Adipocyte (in vitro differentiated cells): Measurements from ENCODE around the gene BUB1B.
A peak's percentile ranks its signal among the peaks of the same experiment; 100 is the strongest.

Experiments
- DNase-seq: peaks from one replicate; pipeline ENCODE4 v3.0.0-alpha.2; 2015; ENCODE audit warnings: low read depth
- H3K27me3 ChIP-seq: replicated peaks from 2 replicates; pipeline ENCODE4 v1.7.0; 2013; ENCODE audit warnings: mild to moderate bottlenecking, low read length, moderate library complexity; ENCODE audit not compliant: control insufficient read depth, insufficient read depth
- H3K36me3 ChIP-seq: 2 replicates; pipeline ENCODE4 v1.7.0; 2013; ENCODE audit warnings: low read length, mild to moderate bottlenecking, moderate library complexity; ENCODE audit not compliant: control insufficient read depth, insufficient read depth, severe bottlenecking
- H3K4me1 ChIP-seq: 2 replicates; pipeline ENCODE4 v1.7.0; 2013; ENCODE audit warnings: mild to moderate bottlenecking, low read length, moderate library complexity; ENCODE audit not compliant: control insufficient read depth, insufficient read depth
- H3K4me3 ChIP-seq: 2 replicates; pipeline ENCODE4 v1.7.0; 2013; ENCODE audit warnings: mild to moderate bottlenecking, low read length, moderate library complexity
- H3K9ac ChIP-seq: 2 replicates; pipeline ENCODE4 v1.7.0; 2013; ENCODE audit warnings: mild to moderate bottlenecking, low read length, moderate library complexity
- H3K9me3 ChIP-seq: 2 replicates; pipeline ENCODE4 v1.7.0; 2013; ENCODE audit warnings: mild to moderate bottlenecking, low read length, moderate library complexity; ENCODE audit not compliant: control insufficient read depth

BUB1B gene

GRCh38 chr15:40242601-40243000 is 81.7 kb downstream of the BUB1B start:
- Histone ChIP-seq H3K9ac (no peak overlapping the region), H3K27me3 (peaks cover 40% of the 10 kb centered on the region), H3K4me1 (peaks cover 9% of the 10 kb centered on the region), H3K36me3 (no peaks in the 10 kb centered on the region), H3K4me3 (no peak overlapping the region), H3K9me3 (no peaks in the 10 kb centered on the region)
- DNase-seq: no peak

- no peak for DNase-seq
- no peak overlapping the region for H3K4me3 ChIP-seq
- H3K9ac ChIP-seq: no peak overlapping the region
- no peaks in the 10 kb centered on the region for H3K36me3 ChIP-seq
- H3K27me3 ChIP-seq: peaks cover 34% of the 10 kb centered on the region
- H3K9me3 ChIP-seq: no peaks in the 10 kb centered on the region
- H3K4me1 ChIP-seq: peaks cover 9% of the 10 kb centered on the region
These were observed 82.4 kb downstream of the BUB1B start for GRCh38 chr15:40243126-40243810.

GRCh38 chr15:40244961-40245523 is 84.2 kb downstream of the BUB1B start:
- Histone ChIP-seq H3K4me3 (no peak overlapping the region), H3K4me1 (no peaks in the 10 kb centered on the region), H3K27me3 (peaks cover 24% of the 10 kb centered on the region), H3K9ac (no peak overlapping the region), H3K9me3 (no peaks in the 10 kb centered on the region), H3K36me3 (no peaks in the 10 kb centered on the region)
- DNase-seq: no peak

- DNase-seq: no peak
- Histone ChIP-seq H3K9ac (no peak overlapping the region), H3K4me1 (no peaks in the 10 kb centered on the region), H3K9me3 (no peaks in the 10 kb centered on the region), H3K4me3 (no peak overlapping the region), H3K27me3 (peaks cover 24% of the 10 kb centered on the region), H3K36me3 (no peaks in the 10 kb centered on the region)
These were observed 85.0 kb downstream of the BUB1B start for GRCh38 chr15:40245666-40246450.

GRCh38 chr15:40246496-40247280 is 85.8 kb downstream of the BUB1B start:
- Histone ChIP-seq H3K4me3 (no peak overlapping the region), H3K9ac (no peak overlapping the region), H3K4me1 (peaks cover under 1% of the 10 kb centered on the region), H3K27me3 (peaks cover 21% of the 10 kb centered on the region), H3K36me3 (no peaks in the 10 kb centered on the region), H3K9me3 (no peaks in the 10 kb centered on the region)
- DNase-seq: no peak

- Histone ChIP-seq H3K9ac (no peak overlapping the region), H3K9me3 (no peaks in the 10 kb centered on the region), H3K4me1 (peaks cover 3% of the 10 kb centered on the region), H3K27me3 (peaks cover 16% of the 10 kb centered on the region), H3K4me3 (no peak overlapping the region), H3K36me3 (no peaks in the 10 kb centered on the region)
- DNase-seq: no peak
These were observed 86.6 kb downstream of the BUB1B start for GRCh38 chr15:40247406-40247971.

- H3K27me3 ChIP-seq: peaks cover 20% of the 10 kb centered on the region
- no peaks in the 10 kb centered on the region for H3K36me3 ChIP-seq
- H3K9ac ChIP-seq: no peak overlapping the region
- no peak for DNase-seq
- peaks cover 8% of the 10 kb centered on the region for H3K4me1 ChIP-seq
- H3K4me3 ChIP-seq: no peak overlapping the region
- no peaks in the 10 kb centered on the region for H3K9me3 ChIP-seq
These were observed 87.3 kb downstream of the BUB1B start for GRCh38 chr15:40248006-40248783.

GRCh38 chr15:40249477-40250303 is 88.8 kb downstream of the BUB1B start:
- no peaks in the 10 kb centered on the region for H3K9me3 ChIP-seq
- H3K4me3 ChIP-seq: no peak overlapping the region
- H3K36me3 ChIP-seq: no peaks in the 10 kb centered on the region
- H3K9ac ChIP-seq: no peak overlapping the region
- peak; percentile 67 for DNase-seq
- H3K4me1 ChIP-seq: peaks cover 10% of the 10 kb centered on the region
- H3K27me3 ChIP-seq: peaks cover 31% of the 10 kb centered on the region

- H3K4me3 ChIP-seq: no peak overlapping the region
- no peaks in the 10 kb centered on the region for H3K36me3 ChIP-seq
- peaks cover 36% of the 10 kb centered on the region for H3K27me3 ChIP-seq
- DNase-seq: no peak
- H3K9ac ChIP-seq: no peak overlapping the region
- H3K4me1 ChIP-seq: peaks cover 10% of the 10 kb centered on the region
- H3K9me3 ChIP-seq: no peaks in the 10 kb centered on the region
These were observed 89.4 kb downstream of the BUB1B start for GRCh38 chr15:40250304-40250656.
